Measurements from ENCODE around the gene ALG14.
"Not testable (repeated sequence)": the region's sequence is repeated elsewhere in the genome, so short reads cannot be mapped to it uniquely, and the experiment has no call there.

The ALG14 gene

DNA sequence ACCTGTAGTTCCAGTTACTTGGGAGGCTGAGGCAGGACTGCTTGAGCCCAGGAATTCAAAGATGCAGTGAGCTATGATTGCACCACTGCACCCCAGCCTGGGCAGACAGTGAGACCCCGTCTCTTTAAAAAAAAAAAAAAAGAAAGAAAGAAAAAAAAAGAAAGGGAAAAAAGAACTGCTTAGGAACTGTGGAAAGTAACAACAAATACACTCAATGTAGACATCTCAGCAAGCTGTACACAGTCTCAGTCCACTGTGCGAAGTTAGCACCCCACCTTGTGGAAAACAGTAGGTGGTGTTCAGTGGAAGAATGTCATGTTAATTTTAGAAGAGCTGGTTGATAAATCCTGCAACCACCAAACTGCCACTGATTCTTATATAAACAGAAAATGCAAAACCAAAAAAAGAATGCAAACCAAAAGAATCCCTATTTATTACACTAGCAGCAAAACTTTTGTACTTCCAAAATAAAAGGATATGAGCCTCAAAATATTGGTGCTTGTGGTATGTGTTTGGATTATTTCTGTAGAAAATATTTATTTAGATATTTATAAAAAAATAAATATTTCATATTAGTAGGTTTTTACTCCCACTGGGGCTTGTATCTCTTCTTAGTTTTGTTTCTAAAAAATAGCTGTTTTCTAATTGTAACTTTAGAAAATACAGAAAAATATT, 31.1 kb downstream of the ALG14 start:
- peak; percentile 66 to 83 for DNase-seq

DNA sequence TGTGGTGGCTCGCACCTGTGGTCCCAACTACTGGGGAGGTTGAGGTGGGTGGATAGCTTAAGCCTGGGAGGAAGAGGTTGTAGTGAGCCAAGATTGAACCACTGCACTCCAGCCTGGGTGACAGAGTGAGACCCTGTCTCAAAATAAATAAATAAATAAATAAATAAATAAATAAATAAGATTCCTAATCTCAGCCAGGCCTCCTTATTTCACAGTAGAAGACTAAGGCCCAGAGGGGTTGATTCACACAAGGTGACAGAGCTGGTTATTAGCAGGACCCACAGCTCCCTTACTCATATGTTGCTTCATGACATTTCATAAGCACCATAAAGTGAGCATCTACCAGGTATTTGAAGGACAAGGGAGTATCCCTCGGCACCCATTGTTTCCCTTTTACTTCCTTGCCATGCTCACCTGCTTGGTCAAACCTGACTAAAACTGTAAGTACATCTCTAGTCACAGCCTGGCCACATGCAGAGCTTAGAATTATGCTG, 32.7 kb downstream of the ALG14 start:
- no peak for DNase-seq

DNA sequence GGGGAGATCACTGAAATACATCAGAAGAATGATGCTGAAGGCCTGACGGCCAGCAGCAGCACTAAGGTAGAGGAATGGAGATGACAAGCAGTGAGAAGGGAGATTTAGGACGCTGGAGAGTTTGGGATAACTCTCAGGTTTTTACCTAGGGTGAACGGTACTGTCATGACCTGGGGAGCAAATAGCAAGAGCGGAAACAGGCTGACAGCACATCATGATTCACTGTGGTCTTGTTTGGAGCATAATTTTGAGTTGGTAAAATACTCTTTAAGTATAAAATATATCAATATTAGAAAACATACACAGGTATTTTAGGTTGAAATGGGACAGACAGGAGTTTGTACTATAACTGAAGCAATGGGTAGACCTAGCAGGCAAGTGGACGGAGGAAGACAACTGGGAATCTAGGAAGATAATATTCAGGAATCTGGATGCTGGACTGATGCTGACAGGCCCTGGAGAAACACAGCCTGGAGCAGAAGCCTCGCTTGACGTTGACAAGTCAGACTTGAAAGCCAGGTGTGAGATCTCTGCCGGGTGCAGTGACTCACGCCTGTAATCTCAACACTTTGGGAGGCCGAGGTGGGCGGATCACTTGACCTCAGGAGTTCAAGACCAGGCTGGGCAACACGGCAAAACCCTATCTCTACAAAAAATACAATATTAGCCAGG, 33.3 kb downstream of the ALG14 start:
- no peak for DNase-seq

DNA sequence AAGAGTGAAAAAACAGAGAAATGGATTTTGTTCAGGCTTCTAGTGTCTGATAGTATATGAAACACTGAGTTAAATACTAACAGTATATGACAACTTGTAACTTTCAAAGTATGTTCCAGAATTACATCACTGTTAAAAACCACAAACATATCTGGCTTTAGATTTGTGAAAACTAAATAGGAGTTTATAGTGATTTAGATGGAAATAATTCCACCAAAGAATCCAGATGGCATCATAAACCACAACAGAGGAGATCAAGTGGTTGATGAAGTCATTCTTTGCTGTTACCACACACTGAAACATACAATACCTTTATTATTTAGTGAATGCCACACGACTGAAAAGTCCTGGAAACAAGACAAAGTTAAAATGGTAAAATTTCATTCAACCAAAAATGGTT, 37.2 kb downstream of the ALG14 start:
- DNase-seq = no peak

DNA sequence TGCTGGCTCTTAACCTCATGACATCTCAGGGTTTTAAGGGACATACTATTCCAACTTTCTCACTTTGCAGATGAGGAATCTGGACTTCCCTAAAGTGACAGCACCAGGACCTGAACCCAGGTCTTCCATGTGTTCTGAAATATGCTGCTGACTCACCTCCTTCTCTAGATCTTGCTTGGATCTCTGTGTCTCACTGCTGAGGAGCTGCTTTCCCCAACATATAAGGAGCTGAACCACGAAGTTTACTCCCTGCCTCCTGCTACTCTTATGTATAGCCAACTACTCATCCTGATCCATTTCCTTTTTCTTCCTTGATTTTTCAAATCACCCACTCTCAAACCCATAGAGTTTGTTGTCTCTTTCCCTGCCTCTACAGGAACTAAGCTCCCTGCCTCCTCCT, 38.2 kb downstream of the ALG14 start:
- no peak for DNase-seq

DNA sequence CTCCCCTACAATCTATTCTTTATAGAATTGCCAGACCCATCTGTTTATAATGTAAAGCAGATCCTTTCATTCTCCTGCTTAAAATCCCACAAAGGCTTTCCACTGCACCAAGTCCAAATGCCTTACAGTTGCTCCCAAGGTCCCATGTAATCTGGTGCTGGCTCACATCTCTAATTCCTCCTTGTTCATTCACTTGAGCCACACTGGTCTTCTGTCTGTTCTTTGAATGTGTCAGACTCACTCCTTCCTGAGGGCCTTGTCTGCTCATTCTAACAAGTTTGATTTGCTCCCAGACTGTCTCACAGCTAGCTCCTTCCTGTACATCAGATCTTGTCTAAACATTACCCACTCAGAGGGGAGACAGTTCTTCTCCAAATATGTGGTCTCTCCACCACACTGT, 38.9 kb downstream of the ALG14 start:
- no peak for DNase-seq

DNA sequence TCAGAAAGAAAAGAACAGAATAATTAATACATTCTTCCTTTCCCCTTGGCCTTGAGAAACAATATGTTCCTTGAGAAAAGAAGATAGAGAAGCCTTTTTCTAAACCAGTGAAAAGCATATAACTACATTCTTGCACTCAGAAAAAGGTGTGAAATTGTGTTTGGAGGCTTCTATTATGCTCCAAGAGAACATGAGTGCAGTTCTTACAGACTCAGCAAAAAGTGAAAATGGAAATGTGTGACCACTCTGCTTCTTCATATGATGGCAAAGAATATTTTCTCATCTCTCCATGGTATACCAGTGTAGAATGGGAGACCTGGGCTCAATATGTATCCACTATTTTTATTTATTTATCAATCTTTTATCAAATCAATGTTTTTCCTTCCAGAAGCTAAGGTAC, 43.2 kb downstream of the ALG14 start:
- no peak for DNase-seq

DNA sequence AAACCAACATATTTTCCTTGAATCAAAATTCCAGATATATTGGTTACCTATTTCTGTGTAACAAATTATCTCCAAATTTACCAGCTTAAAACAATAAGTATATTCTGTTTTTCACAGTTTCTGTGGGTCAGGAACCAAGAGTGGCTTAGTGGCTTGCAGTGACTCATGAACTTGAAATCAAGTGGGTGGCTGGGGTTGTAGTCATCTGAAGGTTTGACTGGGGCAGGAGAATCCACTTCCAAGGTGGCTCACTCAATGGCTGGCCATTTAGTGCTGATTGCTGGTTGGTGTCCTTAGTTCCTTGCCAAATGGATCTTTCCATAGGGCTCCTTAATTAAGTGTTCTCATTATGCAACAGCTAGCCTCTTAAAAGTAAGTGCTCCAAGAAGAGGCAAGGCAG, 43.8 kb downstream of the ALG14 start:
- DNase-seq = no peak

DNA sequence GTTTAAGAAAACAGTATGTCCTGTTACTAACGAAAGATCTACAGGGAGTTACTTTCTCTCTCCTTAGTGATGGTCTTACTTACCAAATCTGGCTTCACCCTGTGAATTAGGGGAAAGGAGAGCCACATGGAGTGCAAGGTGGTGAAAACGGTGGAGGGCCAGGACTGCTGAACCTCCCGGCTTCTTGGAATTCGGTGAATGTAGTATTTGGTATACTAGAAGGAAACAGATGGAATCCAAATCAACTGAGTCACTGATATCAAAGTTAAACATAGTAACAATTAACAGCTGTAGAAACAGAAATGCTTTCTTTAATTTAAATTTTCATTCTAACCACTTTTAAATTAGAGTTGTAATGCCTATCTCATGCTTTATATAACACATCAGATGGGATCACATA, 45.7 kb downstream of the ALG14 start:
- no peak for DNase-seq

DNA sequence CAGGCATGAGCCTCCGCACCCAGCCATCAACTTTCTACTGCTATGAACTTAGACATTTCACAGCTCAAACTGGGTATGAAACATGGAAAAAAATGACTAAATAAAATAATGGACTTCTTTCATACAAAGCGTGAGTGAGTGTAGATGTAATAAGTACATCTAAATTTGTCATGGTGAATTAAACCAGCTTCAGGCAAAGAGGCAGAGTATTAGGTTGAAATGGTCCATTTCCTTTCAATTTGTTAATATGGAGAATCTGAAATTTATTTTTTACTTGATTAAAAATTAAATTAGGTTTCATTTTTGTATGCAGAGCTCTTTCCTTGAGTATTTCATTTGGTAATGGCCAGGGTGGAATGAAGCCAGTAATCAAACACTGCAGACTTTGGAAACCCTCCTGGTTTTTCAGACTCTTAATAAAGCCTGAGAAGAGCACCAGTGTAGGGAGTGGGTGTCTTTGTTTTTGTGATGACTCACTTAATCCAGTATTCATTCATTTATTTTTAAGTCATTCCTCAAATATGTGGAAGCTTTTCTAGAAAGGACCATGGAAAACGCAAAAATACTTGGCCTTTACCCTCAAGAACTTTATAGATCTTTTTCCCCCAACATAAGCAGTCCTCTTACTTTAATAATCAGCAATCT, 49.2 kb downstream of the ALG14 start:
- DNase-seq = no peak

DNA sequence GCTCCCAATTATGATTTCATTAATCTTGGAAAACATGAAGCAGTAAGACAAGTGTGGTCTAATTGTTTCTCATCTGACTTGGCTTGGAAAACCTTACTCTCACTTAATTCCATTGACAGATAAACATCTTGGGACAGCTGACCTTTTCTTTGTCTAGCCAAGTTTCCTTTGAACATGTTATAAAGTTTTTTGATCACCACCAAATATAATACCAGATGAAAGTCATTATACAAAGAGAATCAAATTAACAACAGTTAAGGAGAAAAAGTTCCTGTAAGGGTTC, 50.2 kb downstream of the ALG14 start:
- no peak for DNase-seq

DNA sequence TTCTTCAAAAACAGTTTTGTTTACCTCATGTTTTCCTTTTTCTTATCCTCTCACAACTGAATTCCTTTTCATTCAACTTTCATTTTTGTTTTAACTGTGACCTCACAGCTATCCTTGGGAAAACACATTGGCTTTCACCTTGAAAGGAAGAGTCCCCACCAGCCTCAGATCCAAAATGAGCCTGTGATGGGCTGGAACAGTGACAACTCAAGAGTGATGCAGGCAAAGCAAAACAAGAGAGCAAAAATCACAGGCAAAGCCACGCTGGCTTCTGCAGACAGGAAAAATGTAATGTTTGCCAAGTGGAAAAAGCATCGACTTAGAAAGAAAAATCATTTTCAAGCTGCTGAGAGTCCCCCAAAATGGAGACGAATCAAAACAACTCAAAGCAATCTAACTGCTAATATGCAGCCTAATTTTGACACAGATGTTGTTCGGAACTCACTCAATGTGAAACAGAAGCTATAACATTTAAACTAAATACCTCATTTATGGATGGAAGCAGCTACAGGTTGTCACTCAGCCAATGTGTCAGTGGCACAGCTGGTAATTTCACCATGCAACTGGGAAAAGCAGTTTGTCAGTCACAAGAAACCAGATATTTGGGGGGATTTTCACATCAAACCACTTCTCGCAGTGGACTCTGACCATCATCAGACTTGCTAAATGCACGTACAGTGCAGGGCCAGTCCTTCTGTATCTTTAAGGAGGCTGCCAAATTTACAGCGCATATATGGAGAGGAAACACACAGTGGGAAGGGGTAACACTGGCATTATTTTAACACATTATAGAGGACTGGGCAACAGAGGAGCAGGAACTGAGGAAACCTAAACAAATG, 50.7 kb downstream of the ALG14 start:
- DNase-seq = no peak

DNA sequence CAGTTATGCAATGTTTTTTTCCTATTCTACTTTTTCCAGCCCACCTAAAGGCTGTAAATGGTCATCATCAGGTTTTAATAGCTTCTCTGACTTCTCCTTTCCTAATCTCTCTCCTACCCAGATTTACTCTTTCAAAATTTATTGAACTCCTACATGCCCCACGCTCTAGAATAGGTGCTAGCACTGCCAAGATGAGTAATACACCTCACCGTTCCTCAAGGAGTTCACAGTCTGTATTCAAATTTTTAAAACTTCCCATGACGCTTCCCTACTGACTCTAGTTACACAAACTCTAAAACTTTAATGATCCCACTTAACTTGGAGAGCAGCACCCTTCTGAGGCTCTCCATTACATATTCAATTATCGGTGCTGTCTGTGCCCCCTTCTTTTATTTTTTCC, 51.6 kb downstream of the ALG14 start:
- no peak for DNase-seq

DNA sequence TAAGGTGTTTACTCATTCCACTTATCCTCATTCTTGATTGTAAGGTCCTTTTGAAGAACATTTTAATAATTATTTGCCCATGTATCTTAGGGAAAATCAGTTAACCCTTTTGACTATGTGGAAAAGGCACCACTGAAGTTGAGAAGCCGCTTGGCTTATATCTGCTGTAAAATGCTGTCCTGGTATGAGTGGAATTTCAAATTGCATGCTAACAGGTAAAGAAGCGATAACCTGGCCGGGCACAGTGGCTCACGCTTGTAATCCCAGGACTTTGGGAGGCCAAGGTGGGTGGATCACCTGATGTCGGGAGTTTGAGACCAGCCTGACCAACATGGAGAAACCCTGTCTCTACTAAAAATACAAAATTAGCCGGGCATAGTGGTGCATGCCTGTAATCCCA, 53.3 kb downstream of the ALG14 start:
- DNase-seq = not testable (repeated sequence)

DNA sequence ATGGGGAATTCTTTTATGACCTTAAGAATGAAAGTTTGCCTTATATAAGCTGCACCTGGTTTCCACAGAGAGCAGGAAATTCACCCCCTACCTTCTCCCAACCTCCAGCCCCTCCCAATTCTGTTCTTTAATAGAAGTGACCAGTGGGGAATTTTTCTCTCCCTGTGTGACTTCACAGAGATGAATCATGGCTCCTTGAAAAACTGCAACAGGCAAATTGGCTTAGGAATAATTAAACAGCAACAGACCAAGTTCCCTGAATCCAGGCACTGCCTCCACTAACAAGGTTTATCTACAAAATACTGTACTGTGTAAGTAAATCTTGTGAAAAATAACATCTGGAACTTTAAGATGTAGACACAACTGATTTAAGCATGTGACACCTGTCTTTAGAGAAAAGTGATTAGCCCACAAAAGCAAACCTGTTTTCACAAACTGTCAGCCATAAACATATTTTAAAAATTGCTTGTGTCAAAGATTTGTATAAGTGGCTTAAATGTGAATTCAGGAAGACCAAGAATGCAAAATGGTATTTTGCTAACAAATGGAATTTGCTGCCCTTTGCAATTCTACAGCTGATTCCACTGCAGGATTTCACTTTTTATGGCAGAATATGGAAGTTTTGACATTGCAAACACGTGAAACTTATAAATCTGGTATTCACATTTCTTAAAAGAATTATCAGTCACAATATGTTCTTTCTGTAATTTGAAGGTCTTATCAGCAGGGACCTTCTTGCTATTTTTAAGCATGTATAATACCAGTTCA, 54.0 kb downstream of the ALG14 start:
- DNase-seq = no peak

DNA sequence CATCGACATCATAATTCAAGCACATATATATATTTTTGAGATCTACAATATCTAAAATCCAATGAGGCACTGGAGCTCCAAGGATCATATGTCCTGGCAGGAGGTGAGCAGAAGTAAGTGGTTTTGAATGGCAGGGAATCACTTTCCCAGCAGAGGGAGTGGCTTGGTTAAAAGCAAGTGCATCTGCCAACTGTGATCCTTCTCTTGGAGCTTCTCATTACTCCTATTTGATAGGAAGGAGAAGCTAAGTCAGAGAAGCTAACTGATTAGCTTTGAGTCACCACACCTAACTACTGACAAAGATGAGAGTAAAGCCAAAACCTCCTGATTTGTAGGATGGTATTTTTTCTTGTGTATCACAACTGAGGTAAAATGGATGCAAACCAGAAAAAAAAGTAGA, 55.0 kb downstream of the ALG14 start:
- DNase-seq = no peak

DNA sequence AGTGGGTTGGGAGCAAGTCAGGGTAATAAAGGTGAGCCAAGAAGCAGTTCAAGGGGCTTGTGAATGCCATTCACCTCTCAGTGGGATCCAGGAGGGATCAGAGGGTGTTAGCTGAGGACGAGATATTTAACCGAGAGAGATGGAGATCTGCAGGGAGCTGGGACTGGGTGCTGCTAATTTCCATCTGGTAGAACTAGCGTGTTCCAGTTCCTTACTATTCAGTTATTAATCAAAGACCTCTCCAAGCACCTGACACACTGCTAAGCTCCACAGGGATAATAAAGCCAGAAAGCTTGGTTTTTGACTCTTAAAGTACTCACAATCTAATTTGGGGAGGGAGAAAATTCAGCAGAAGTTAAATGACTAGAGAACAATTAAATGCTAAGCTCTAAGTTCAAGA, 57.7 kb downstream of the ALG14 start:
- no peak for DNase-seq

DNA sequence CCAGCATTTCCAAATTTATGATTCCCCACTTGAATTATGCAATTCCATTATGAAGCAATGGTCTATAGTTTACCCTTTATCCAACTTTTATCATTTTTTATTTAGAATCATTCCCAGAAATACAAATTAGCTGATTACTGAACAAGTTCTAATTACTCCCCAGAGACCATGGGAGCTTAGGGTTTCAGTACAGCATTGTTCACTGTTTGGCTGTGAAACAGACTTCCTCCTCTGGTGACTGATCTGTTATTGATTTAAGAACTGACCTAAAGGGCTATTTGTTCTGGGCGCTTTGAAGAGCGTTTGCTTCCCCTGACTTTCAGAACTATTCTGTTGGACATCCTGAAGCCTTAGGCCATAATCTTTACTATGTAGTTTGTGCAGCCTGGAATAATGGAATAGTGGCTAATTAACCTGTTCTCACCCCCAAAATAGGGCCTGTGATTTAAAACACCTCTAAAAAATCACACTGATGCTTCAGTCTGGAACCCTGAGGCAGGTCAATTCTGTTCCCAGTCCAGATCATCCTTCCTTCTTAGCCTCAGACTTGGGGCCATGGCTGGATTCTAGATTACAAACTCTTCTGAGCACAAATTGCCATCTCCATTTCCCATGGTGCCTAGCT, 58.7 kb downstream of the ALG14 start:
- peak; percentile 71 to 82 for DNase-seq

DNA sequence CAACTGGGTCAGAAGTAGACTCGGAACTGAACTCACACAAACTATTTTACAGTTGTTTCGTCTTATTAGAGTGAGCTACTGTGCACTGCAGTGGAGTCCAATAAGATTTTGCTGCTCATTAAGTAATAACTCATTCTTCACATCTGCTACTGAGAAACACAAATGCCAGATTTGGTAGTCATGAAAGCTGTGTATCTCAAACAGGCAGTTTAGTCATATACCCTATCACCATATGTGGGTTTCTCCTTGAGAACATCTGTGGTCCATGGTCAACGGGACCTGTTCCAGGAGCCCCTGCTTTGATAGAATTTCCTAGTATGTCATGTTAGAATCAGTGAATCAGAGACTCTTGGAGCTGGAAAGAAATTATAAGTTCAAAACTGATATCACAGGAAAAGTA, 60.4 kb downstream of the ALG14 start:
- DNase-seq = no peak

DNA sequence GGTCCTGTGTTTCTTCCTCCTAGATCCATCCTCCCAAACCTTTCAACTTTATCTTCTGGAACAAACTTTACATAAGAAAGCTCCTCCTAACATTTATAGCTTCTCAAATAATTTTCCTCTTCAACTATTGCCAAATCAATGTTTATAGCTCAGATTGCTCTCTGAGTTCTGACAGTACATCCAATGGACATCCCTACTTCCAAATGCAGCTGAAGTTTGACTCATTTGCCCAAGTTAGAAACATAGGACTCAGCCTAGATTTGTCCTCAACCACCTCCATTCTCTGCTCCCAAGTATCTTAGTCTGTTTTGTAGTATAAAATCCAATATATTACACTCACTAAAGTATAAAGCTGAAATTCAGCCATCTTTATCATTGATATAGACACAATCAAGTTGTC, 62.6 kb downstream of the ALG14 start:
- DNase-seq = no peak

DNA sequence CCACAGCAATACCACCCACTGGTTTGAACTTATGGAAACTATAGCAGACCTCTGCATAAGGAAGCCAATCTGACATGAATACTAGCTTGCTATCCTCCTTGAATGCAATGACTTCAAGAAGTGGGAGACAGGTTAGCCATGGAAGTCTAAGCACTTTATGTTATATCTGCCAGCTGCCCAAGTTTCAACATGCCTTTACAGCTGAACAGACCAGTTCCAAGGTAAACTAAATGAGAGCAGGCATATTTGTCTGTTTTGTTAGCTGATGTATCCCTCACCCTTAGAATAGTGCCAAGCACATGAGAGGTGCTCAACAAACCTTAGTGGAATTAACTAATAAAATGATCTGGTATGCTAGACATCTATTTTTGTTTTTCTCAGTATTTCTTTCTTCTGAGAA, 65.1 kb downstream of the ALG14 start:
- no peak for DNase-seq

DNA sequence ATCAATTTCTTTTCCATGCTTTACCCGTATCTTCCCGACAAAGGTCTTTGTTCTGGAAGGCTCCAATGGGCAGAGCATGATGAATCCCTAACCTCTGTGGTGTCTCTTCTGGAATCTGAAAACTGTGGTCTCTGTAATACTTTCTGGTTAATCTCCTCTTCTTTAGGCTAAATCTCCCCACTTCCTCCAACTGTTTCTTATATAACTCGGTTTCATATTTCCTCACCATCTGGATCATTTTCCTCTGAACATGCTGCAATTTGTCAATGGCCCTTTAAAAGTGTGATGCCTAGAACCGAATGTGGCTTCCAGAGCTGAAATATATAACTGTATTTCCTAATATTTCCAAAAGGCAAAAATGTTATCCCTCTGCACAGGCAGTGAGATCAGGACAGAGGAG, 66.1 kb downstream of the ALG14 start:
- no peak for DNase-seq

Measured in NCI-H526 (cell line).